Activated T-cell treated with anti-CD3 and anti-CD28 coated beads for 1 hour (primary cell): ENCODE results near the gene ATP6V0B.

Experiments
- DNase-seq: peaks from one replicate; pipeline ENCODE4 v3.0.0-alpha.2; 2020; ENCODE audit warnings: low read depth

ATP6V0B gene

GRCh38 chr1:43969746-43970466 lies 4.9 kb upstream of the ATP6V0B start, which contains the start of gene DPH2:
Gene DPH2 (plus strand): TSS chr1:43970010. CDS start chr1:43970176, 166 bp downstream.
- peak; percentile 91 for DNase-seq

- DNase-seq = no peak
Measured at GRCh38 chr1:43970502-43970901, 4.3 kb upstream of the ATP6V0B start.

GRCh38 chr1:43970911-43971310 lies 3.8 kb upstream of the ATP6V0B start:
- no peak for DNase-seq

- no peak for DNase-seq
Measured at GRCh38 chr1:43971336-43971980, 3.3 kb upstream of the ATP6V0B start.

DNA sequence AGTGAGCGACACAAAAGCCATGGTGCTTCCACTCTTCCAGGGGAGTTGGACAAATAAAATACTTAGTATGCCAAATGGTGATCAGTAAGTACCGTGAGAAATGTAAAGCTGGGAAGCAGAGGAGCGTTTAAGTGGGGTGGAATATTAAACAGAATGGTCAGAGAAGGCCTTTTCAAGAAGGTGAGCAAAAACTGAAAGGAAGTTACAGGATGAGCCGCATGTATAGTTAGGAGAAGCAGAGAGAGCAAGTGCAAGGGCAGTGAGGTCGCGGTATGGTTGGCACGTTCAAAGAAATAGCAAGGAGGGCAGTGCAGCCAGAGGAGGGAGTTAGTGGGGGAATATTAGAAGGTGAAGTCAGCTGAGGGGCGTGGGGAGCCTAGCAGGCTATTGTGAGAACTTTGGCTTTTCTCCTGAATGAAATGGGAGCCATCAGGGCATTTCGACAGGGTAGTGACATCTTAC lies 748 bp upstream of the ATP6V0B start:
- no peak for DNase-seq

DNA sequence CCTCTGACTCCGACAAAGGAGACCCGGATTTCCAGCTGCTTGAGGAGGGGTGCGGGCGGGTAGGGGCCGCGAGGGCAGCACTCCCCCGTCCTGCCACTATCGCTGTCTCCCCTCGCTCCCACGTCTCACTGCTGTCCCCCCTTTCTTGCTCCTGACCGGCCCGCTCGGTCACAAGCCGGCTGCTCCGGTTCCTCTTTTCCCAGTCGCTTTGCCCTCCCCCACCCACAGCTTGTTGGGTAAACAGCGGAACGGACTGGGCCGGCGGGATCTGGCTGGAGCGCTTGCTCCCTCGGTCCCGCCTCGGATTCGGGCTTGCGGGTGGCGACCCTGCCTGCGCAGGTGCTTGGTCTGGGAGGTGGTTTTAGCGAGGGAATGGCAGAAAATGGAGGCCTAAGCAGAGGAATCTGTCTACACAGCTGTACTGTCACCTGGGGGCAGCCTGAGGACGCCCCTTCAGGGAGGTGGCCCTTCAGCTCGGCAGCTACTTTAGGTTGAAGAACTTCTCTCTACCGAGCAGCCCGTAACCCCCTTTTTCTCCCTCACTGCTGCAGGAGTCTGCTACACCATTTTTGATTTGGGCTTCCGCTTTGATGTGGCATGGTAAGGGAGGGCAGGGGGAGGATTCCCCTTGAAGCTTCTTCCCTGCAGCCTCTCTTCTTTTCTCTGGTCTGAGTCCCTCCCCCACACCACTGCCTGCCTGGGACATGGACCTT lies 645 bp downstream of the ATP6V0B start:
- DNase-seq = no peak

- DNase-seq = no peak
Measured at GRCh38 chr1:43976045-43976444, 1.3 kb downstream of the ATP6V0B start.

DNA sequence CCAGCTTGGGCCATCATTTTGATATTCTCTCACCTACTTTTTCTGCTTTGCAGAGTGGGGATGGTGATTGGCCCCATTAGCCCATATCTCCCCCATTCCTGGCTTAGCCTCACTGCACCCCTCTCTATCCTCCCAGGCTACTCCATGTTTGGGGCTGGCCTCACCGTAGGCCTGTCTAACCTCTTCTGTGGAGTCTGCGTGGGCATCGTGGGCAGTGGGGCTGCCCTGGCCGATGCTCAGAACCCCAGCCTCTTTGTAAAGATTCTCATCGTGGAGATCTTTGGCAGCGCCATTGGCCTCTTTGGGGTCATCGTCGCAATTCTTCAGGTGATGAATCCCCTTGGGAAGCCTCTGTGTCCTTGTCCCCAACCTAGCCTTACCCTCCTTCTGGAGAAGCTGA lies 2.1 kb downstream of the ATP6V0B start:
- no peak for DNase-seq

DNA sequence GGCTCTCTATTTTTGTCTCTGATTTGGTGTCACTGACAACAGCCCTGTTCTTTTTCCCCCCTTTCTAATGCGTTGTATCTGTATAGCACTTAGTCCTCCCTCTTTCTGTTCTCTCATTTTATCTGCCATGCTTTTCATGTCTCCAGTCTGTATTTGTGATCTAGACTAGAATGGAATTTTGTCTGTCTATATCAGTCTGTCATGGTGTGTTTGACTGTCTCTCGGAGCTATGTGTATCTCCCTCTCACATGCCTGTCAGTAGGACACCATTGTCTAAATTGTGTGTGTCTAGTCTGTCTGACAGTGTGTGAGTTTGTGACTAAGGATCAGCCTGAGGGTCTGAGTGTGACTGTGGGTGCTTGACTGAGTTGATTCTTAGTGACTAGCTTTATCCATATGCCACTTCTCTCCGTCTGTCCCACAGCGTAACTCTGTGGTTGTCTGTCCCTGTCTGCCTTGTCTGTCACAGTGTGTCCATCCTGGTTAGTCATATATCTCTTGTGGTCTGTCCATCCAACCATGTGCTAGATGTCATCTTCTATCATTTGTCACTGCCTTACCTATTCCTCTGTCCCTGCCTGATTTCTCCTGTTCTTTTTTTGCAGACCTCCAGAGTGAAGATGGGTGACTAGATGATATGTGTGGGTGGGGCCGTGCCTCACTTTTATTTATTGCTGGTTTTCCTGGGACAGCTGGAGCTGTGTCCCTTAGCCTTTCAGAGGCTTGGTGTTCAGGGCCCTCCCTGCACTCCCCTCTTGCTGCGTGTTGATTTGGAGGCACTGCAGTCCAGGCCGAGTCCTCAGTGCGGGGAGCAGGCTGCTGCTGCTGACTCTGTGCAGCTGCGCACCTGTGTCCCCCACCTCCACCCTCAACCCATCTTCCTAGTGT lies 2.9 kb downstream of the ATP6V0B start:
- no peak for DNase-seq

DNA sequence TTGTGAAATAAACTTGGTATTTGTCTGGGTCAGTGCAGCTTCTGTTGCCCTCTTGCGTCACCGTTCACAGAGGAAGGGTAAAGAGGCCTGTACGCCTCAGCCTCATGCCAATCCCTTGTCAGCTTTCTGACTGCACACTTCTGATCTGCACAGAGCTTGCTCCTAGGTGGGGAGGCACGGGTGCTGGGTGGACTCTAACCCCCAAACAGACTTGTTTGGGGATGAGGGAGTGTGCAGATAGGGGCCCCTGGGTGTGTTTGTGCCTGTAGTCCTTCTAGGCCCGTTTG lies 3.4 kb downstream of the ATP6V0B start:
- no peak for DNase-seq

DNA sequence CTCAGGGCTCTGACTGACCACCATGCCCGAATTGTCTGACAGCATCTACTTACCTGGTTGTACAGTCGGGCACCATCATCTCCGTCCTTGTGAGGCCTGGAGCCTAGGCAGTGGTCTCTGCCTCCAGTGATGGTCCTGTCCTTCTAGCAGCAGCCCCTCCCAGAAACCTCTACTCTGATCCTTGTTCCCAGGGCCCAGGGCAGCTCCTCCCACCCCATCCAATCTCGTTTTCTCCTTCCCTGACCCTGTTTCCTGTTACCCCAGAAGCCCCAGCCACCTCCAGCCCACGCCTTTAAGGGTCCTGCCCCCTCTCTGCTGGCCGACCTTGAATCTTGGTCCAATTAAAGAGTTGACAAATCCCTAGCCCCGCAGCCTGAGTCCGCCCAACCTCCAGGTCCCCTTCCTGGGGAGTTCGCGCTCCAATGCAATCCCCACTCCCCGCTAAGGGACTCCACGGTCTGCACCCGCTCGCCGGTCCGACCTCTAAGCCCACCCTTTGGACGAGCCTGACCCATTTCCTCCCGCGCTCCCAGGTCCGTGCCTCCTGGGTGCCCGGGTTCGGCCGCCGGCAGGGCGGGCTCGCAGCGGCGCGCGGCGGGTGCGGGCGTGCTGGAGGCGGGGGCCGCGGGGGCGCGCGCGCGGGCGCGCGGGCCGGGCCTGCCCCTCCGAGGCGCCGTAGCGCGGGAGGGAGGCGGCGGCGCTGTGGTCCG lies 3.9 kb downstream of the ATP6V0B start, which contains the start of gene B4GALT2:
Gene B4GALT2 (plus strand): TSS at position 660 of the 710 bp plus-strand sequence. CDS start 1,951 bp downstream, outside the sequence.
- no peak for DNase-seq

DNA sequence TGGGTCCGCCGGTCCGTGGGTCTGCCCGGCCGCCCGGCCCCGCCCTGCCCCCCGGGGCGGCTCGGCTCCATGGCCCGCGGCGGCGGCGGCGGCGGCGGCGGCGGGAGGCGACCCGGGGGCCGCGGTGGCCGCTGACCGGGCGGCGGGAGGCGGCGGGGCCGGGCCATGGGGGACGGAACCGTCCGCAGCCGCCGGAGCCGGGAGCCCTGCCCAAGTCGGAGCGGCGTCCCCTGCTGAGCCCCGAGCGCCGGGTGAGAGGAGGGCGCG lies 4.4 kb downstream of the ATP6V0B start:
- no peak for DNase-seq

DNA sequence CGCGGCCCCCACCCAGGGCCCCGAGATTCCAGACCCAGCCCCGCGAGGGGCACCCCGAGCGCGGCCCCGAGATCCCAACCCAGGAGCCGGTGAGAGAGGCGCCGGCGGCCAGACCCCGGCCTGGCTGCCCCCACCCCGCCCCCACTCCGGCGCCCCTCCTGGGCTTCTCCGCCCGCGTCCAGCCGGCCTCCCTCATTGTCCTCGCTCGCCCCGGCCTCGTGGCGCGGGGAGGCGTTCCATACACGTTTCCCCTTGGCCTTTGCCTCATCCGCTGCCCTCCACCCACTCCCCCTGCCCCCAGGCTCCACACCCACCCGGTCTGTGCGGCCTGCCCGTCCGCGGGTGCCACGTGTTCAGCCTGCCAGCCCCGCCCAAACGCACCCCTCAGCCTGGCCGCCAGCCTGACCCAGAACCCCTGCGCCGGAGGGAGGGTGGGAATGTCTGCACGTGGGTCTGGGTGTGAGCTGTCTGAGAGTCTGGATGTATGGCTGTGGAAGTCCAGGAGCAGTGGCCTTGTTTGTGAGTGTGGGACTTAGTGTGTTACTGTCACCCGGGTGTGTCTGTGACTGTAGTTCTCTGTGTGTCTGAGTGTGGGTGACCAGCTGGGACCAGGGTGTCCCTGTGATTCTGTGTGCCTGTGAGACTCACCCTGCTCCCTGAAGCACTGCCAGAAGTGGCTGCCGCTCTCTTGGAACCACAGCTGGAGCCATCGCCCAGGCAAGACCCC lies 4.9 kb downstream of the ATP6V0B start:
- no peak for DNase-seq

DNA sequence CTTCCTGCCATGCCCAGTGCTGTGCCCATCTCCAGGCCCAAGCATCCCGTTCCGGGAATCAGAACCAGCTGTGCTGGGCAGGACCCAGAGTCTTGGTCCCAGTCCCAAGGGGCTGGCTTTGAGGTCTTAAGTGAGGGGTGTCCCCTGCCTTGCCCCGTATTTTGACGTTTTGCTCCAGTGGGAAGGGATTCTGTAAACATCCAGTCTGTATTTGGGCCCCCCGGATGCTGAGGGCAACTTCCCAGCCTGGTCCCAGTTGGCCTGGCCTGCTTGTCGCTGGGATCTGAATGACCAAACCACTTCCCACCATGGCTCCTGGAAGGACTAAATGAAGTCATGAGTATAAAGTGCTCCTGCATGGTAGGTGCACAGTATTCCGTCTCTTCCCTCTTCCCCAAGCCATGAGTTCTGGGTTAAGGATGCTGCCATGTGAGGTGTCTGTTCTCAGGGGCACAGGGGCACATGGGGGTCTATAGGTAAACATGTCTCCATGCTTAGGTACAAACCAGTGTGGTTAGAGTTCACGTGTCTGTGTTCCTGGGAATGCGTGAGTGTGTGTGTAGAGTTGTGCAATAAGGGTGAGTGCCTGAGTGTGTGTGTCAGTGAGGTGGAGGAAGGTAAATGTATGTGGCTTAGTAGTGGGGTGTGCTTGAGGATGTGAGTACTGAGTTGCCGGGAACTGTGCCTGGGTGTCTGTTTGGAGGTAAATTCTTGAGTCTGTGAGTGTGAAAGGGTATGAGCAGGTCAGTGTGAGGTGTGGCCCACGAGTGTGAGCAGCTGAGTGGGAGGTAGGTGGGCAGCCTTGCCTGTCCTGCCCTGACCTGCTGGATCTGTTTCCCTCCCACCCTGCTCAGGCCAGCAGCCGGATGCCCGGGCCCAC lies 5.7 kb downstream of the ATP6V0B start:
- no peak for DNase-seq

- no peak for DNase-seq
Measured at GRCh38 chr1:43981135-43981491, 6.4 kb downstream of the ATP6V0B start.

DNA sequence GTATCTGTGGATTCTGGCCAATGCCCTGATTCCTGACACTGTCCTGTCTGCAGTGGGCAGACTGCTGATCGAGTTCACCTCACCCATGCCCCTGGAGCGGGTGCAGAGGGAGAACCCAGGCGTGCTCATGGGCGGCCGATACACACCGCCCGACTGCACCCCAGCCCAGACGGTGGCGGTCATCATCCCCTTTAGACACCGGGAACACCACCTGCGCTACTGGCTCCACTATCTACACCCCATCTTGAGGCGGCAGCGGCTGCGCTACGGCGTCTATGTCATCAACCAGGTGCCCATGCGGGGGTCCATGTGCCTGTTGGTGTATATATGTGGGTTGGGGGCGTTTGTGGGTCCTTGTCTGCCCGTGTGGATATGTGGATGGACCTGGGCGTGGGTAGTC lies 6.9 kb downstream of the ATP6V0B start:
- no peak for DNase-seq

DNA sequence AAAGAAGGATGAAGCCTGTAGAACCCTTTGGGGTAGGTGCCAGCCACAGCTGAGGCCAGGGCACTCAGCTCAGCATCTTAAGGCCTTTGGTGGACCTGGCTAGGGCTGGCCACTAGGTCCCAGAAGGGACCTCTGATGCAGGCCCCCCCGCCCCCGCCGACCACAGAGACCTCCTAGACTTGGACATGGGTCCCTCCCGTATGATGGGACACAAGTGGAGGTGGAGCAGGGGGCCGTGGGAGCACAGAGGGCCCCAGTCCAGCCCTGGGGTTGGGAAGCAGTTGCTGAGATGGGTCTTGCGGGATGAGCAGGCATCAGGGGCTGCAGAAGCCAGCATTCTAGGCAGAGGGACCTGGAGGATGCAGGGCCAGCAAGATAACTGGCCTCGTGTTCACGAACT lies 7.5 kb downstream of the ATP6V0B start:
- no peak for DNase-seq

DNA sequence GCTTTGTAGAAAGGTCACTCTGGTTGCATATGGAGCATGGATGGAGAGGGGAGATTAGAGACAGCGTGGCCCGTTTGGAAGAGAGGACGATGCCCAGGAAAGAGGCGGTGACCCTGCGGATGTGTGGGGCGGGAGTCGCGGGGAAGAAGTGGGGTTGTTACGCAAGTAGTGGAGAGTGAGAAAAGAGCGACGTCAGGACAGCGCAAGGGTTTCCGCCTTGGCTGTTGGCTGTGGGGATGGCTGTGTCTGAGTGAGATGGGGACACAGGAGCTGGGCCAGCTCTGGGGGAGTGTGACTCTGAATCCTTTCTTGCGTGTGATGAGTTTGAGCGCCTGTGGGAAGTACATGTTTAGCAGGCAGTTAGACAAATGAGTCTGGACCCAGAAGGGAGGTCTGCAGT lies 8.0 kb downstream of the ATP6V0B start:
- DNase-seq = no peak

GRCh38 chr1:43983253-43983899 lies 8.6 kb downstream of the ATP6V0B start:
- no peak for DNase-seq

GRCh38 chr1:43984855-43985254 lies 10.1 kb downstream of the ATP6V0B start:
- no peak for DNase-seq
